Stimulated activated naive CD8-positive, alpha-beta T cell treated with anti-CD3 and anti-CD28 coated beads, Interleukin-15, amount 100 ng/mL, for 72 hours (primary cell): ENCODE data around the gene ZNF324.
"Not testable (repeated sequence)": the region's sequence is repeated elsewhere in the genome, so short reads cannot be mapped to it uniquely, and the experiment has no call there.

ENCODE experiments used
- ATAC-seq: fragments of 150-1000 bp; cut with Tn5 transposase; 2 replicates; pipeline ENCODE4 v1.10.0; 2021; ENCODE audit warnings: mild to moderate bottlenecking, moderate library complexity
- DNase-seq, 2 donors: peaks; one replicate each; pipeline ENCODE4 v3.0.0; 2021 to 2022
- H3K27ac Mint-ChIP-seq, 2 donors: one replicate each; pipeline ENCODE4 v1.8.0; 2022; ENCODE audit warnings: mild to moderate bottlenecking in 2 of 2, mixed read lengths in 2 of 2, moderate library complexity in 2 of 2
- H3K27me3 Mint-ChIP-seq: one replicate; pipeline ENCODE4 v1.8.0; 2022; ENCODE audit warnings: mixed read lengths
- H3K4me1 Mint-ChIP-seq: one replicate; pipeline ENCODE4 v1.8.0; 2022; ENCODE audit warnings: mild to moderate bottlenecking, mixed read lengths
- H3K4me3 Mint-ChIP-seq, 2 donors: one replicate each; pipeline ENCODE4 v1.8.0; 2022; ENCODE audit warnings: mild to moderate bottlenecking in 2 of 2, mixed read lengths in 2 of 2, moderate library complexity in 1 of 2
- H3K9me3 Mint-ChIP-seq, 2 donors: one replicate each; pipeline ENCODE4 v1.8.0; 2022; ENCODE audit warnings: mixed read lengths in 2 of 2

Gene ZNF324

DNA sequence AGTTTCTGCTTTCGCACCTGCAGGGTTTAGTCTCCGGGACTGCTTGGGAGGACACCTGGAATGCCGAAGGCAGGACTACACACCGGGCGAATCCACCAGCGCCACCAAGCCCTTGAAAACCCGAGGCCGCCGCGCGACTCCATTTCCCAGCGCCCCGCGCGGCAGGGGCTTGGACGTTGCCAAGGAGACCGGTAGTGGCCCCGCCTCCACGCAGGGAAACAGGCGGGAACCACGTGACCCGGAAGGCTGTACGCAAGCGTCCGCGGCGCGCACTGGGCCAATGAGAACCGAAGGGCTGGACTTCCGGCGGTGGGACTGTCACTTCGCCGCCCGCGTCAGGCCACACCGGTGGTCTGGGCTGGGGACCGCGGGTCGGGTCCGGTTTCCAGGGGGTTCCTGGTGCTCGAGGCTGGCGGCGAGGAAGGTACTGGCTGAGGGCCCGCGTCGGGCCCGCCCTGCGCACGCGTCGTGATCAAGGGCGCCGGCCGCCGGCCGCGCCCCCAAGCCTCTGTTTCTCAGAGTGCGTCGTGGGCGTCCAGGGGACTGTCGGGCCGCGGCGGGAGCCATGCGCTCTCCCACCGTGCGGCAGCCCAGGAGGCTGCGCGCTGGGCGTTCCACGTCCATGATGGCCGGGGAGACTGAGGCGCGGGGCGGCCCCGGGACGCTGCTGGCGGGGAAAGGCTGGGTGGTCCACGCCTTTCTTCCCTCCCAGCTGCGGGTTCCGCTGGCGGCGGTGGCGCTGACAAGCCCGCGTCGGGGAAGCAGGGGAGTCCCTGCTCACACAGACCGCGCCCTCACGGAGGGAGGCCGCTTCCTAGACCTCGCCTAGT, at the start of gene ZNF324:
Gene ZNF324, plus strand, starts transcription at position 321 of the 830 bp plus-strand sequence. CDS start 2,106 bp downstream, outside the sequence.
- no peaks in the 10 kb centered on the region for H3K9me3 Mint-ChIP-seq
- ATAC-seq = peak; percentile 98

DNA sequence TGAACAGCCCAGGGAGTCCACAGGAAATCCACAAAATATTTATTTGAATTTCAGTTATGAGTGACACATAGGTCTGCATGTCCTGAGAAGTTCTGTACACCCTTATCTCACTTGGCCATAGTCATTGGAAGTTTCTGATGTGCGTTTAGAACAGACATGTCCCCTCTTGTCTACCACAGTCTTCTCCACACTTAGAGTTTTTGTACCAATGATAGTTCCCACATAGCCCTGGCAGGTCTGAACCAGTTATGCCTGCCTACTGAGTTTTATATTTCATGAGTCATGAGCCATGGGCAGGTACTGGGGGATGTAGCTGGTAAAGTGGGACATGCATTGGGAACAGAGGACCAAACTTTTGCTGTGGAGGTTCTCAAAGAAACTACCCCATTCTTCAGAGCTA, 38.3 kb upstream of the ZNF324 start:
- H3K9me3 Mint-ChIP-seq = peaks cover 21 to 55% of the 10 kb centered on the region in 2 donors
- no peak for DNase-seq
- no peaks in the 10 kb centered on the region for H3K4me1 Mint-ChIP-seq
- H3K4me3 Mint-ChIP-seq = no peak overlapping the region
- no peak for ATAC-seq
- no peak overlapping the region for H3K27ac Mint-ChIP-seq
- no peaks in the 10 kb centered on the region for H3K27me3 Mint-ChIP-seq

More for the DNA sequence above, at the start of gene ZNF324:
- Mint-ChIP-seq H3K4me3 (peak within 1 kb of the TSS; percentile 82 to 97), H3K27me3 (no peaks in the 10 kb centered on the region), H3K4me1 (peaks cover 26% of the 10 kb centered on the region), H3K27ac (peak within 1 kb of the TSS; percentile 86 to 94)
- DNase-seq = peak; percentile 93 to 97

DNA sequence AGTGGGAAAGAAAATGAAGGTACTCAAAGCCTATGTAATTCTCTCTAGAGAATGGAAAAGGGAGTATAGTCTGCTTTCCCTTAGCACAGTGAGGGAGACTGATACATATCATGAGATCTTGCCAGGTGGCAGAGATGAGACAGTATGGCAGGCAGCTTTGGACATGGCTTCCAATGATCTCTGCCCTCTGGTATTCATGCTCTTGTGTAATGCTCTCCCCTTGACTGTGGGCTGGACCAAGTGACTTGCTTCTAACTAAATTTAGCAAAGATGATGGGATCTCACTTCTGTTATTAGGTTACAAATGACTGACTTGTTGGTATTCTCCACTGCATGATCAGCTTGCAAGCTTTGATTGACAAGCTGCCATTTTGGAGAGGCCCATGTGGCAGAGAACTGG, 37.1 kb upstream of the ZNF324 start:
- Mint-ChIP-seq H3K9me3 (peaks cover 21 to 56% of the 10 kb centered on the region in 2 donors), H3K27me3 (no peaks in the 10 kb centered on the region), H3K27ac (no peak overlapping the region), H3K4me3 (no peak overlapping the region), H3K4me1 (no peaks in the 10 kb centered on the region)
- ATAC-seq (no peak), DNase-seq (no peak)

DNA sequence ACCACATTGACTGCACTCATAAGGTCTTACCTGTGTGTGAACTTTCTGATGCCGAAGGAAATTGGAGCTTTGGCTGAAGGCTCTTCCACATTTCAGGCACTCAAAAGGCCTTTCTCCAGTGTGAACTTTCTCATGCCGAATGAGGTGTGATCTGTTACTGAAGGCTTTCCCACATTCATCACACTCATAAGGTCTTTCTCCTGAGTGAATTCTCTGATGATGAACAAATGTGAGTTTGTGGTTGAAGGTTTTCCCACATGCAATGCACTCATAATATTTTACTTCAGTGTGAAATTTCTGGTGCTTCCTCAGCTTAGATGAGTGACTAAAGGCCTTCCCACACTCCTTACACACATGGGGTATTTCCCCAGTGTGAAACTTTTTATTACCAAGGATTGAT, 32.7 kb upstream of the ZNF324 start:
- Mint-ChIP-seq H3K4me1 (peaks cover 14% of the 10 kb centered on the region), H3K27ac (peak overlapping the region in 1 of 2 donors; percentile 40), H3K4me3 (no peak overlapping the region), H3K27me3 (no peaks in the 10 kb centered on the region), H3K9me3 (peaks cover 42 to 72% of the 10 kb centered on the region in 2 donors)
- DNase-seq (no peak), ATAC-seq (no peak)

DNA sequence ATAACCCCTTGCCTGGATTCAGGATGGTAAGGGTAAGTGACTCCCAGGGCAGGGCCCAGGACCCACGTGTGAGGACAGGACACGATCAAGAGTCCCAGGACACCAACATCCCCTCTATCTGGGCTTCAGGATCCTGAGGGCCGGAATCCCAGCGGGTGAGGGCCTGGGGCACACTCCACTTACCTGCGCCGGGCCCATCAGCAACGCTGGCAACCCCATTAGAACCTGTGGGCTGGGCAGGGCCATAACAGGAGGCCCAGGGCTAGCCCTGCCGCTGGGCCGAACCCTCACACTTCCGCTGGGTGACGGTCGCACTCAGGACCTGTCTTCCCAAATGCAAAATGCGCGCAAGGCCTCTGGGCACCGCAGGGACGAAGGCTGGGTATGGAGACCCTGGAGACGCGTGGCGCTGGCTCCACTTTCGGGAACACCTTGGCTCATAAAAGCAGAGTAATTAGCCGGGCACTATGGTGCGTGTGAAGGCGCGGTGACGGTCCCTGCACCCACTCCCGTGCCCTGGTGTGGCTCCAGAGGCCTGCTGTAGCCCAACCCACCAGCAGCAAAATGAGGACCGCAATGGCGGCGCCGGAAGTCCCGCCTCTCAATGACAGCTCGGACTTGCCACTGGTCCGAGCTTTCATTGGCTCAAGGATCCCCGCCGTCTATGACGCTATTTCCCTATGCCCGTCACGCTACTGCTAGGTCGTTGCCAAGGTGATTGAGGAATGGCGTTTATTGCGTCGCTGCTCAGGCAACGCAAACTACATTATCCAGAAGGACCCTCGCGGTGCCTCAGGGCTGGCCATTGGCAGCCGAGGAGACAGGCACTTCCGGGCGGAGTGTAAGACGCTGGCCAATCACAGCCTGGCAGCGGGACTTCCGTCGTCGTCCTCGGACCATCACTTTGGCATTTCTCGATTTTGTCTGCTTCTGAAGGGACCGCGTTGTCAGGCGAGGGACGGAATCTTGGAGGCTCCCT, 27.0 kb upstream of the ZNF324 start, which contains the start of gene ZNF132:
Gene ZNF132, minus strand, starts transcription at position 578 of the 979 bp plus-strand sequence. Its CDS starts 332 bp downstream, at position 246.
- peaks cover 39 to 79% of the 10 kb centered on the region in 2 donors for H3K9me3 Mint-ChIP-seq
- ATAC-seq = peak; percentile 99
- H3K4me3 Mint-ChIP-seq = peak within 1 kb of the TSS; percentile 99
- peaks cover 36% of the 10 kb centered on the region for H3K4me1 Mint-ChIP-seq
- H3K27me3 Mint-ChIP-seq = no peaks in the 10 kb centered on the region
- peak; percentile 91 to 97 for DNase-seq
- H3K27ac Mint-ChIP-seq = peak within 1 kb of the TSS; percentile 97 to 98

DNA sequence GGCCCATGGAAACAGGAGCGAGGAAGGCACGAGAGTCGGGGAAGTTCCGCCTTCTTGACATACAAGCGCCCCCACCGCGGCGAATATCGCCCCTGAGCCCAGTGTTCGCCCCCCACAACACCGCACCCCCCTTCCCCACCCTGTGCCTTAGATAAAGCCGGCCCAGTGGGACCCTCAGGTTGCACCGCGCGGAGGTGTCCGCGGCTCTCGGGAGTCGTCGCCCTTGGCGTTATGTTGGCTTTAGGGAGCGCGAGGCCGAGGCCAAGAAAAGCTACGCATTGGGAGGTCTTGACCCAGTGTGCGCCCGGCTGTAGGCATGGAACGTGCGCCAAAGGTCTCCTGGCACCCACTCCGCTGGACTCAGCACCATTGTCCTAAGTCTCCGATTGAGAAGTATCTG, 26.3 kb upstream of the ZNF324 start:
- DNase-seq = no peak
- Mint-ChIP-seq H3K4me1 (peaks cover 36% of the 10 kb centered on the region), H3K4me3 (peak overlapping the region; percentile 99), H3K27ac (peak overlapping the region; percentile 97 to 98), H3K9me3 (peaks cover 34 to 72% of the 10 kb centered on the region in 2 donors), H3K27me3 (no peaks in the 10 kb centered on the region)
- ATAC-seq = no peak

DNA sequence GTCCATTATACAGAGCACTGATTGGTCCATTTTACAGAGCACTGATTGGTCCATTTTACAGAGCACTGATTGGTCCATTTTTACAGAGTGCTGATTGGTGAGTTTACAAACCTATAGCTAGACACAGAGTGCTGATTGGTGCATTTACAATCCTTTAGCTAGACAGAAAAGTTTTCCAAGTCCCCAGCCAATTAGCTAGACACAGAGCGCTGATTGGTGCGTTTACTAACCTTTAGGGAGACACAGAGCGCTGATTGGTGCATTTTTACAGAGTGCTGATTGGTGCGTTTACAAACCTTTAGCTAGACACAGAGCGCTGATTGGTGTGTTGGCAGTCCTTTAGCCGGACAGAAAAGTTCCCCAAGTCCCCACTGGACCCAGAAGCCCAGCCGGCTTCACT, 23.9 kb upstream of the ZNF324 start:
- not testable (repeated sequence) for H3K4me3 Mint-ChIP-seq, H3K27ac Mint-ChIP-seq, DNase-seq, ATAC-seq
- Mint-ChIP-seq H3K27me3 (peaks cover 18% of the 10 kb centered on the region), H3K4me1 (peaks cover 32% of the 10 kb centered on the region), H3K9me3 (peaks cover 25 to 62% of the 10 kb centered on the region in 2 donors)

DNA sequence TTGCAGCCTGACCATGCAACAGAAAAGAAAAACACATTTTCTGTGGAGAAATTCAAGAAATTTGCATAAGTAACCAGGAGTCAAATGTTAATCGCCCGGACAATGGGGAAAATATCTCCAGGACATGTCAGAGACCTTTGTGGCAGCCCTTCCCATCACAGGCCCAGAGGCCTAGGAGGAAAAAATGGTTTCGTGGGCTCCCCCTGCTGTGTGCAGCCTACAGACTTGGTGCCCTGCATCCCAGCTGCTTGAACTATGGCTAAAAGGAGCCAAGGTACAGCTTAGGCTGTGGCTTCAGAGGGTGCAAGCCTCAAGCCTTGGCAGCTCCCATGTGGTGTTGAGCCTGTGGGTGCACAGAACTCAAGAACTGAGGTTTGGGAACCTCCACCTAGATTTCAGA, 18.0 kb upstream of the ZNF324 start:
- not testable (repeated sequence) for H3K27ac Mint-ChIP-seq, ATAC-seq, DNase-seq, H3K4me3 Mint-ChIP-seq
- peaks cover 34% of the 10 kb centered on the region for H3K27me3 Mint-ChIP-seq
- H3K4me1 Mint-ChIP-seq = peaks cover 32% of the 10 kb centered on the region
- H3K9me3 Mint-ChIP-seq = peaks cover 24 to 33% of the 10 kb centered on the region in 2 donors

DNA sequence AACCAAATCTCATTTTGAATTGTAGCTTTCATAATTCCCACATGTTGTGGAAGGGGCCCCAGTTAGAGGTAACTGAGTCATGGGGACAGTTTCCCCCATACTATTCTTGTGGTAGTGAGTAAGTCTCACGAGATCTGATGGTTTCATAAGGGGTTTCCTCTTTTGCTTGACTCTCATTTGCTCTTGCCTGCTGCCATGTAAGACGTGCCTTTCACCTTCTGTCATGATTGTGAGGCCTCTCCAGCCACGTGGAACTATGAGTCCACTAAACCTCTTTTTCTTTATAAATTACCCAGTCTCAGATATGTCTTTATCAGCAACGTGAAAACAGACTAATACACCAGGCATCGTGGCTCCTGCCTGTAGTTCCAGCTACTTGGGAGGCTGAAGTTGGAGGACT, 16.9 kb upstream of the ZNF324 start:
- not testable (repeated sequence) for ATAC-seq, DNase-seq, H3K27ac Mint-ChIP-seq
- Mint-ChIP-seq H3K4me3 (peak overlapping the region in 1 of 2 donors; percentile 95), H3K4me1 (peaks cover 37% of the 10 kb centered on the region), H3K9me3 (peaks cover 24 to 27% of the 10 kb centered on the region in 2 donors), H3K27me3 (peaks cover 34% of the 10 kb centered on the region)

DNA sequence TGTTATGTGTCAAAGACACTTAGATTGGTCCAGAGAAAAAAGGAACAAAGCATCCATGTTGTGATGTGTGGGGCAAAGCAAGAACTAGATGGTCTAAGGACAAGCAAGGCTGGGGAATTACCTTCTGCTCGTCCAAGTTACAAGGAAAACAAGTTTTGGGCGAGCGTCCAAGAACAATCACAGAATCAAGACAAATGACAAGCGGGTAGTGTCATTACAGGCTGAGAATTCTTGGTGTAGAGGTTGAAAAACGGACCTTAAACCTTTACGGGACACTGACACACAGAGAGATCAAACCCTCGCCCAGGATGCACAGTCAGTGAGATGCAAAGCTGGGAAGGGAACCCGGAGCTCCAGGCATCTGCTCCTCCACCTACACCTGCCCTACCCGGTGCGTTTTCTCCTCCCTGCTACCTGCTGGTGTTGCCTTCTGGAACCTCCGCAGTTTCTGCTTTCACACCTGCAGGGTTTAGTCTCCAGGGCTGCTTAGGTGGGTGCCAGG, 16.0 kb upstream of the ZNF324 start:
- peak; percentile 26 for ATAC-seq
- DNase-seq = no peak
- Mint-ChIP-seq H3K27ac (no peak overlapping the region), H3K4me3 (peak overlapping the region; percentile 95 to 96), H3K4me1 (peaks cover 37% of the 10 kb centered on the region), H3K27me3 (peaks cover 34% of the 10 kb centered on the region), H3K9me3 (peaks cover 24 to 27% of the 10 kb centered on the region in 2 donors)

DNA sequence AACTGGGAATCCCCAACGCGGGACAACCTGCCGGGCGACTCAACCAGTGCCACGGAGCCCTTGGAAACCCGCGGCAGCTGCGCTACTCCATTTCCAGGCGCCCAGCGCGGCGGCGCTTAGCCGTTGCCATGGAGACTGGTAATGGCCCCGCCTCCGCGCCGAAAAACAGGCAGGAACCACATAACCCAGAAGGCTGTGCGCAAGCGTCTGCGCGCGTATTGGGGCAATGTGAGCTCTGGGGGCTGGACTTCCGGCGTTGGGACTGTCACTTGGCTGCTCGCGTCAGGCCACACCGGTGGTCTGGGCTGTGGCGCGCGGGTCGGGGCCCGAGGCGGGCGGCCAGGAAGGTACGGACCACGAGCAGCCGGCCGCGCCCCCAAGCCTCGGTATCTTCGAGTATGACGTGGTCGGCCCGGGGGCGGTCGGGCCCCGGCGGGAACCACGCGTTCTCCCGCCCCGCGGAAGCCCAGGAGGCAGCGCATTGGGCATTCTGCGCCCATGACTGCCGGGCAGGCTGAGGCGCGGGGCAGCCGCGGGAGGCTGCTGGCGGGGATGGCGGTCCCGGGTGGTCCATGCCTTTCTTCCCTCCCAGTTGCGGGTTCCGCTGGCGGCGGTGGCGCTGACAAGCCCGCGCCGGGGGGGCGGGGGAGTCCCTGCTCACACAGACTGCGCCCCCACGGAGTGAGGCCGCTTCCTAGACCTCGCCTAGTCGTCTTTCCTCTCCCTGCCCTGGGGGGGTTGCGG, 15.3 kb upstream of the ZNF324 start, which contains the start of gene ZNF324B:
Gene ZNF324B, plus strand, starts transcription at position 265 of the 744 bp plus-strand sequence. CDS start 2,080 bp downstream, outside the sequence.
- Mint-ChIP-seq H3K9me3 (peaks cover 24 to 26% of the 10 kb centered on the region in 2 donors), H3K4me1 (peaks cover 37% of the 10 kb centered on the region), H3K27ac (peak within 1 kb of the TSS in 1 of 2 donors; percentile 77), H3K27me3 (peaks cover 28% of the 10 kb centered on the region), H3K4me3 (peak within 1 kb of the TSS; percentile 95 to 96)
- peak; percentile 98 for ATAC-seq
- peak; percentile 91 to 96 for DNase-seq

DNA sequence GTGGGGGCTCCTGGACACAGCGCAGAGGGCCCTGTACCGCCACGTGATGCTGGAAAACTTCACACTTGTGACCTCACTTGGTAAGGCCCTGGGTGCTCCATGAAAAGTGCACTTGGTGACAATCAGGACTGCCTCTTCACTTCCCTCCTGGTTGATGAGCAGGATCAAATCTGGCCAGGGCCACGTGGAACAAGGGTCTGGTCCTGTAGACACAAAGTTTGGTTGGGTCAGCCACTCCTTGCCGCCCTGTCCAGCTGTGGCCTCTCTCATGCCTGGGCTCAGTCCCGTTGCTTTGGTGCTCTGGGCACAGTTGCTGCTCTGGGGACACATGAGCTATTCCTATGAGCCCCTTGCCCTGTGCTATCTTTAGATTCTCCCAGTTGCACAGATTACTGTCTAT, 13.1 kb upstream of the ZNF324 start:
- ATAC-seq = no peak
- H3K9me3 Mint-ChIP-seq = peaks cover 10 to 16% of the 10 kb centered on the region in 2 donors
- H3K4me3 Mint-ChIP-seq = no peak overlapping the region

DNA sequence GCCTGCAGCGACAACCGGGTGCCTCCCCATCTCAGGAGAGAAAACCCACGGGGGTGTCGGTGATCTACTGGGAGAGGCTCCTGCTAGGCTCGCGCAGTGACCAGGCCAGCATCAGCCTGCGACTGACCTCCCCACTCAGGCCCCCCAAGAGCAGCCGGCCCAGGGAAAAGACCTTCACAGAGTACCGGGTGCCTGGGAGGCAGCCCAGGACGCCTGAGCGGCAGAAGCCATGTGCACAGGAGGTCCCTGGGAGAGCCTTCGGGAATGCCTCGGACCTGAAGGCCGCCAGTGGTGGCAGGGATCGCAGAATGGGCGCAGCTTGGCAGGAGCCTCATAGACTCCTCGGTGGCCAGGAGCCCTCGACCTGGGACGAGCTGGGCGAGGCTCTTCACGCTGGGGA, 11.6 kb upstream of the ZNF324 start:
- peaks cover 11% of the 10 kb centered on the region for H3K27me3 Mint-ChIP-seq
- DNase-seq (no peak), ATAC-seq (no peak)
- no peak overlapping the region for H3K27ac Mint-ChIP-seq
- peaks cover 3 to 4% of the 10 kb centered on the region in 2 donors for H3K9me3 Mint-ChIP-seq
- H3K4me3 Mint-ChIP-seq = no peak overlapping the region
- peaks cover 37% of the 10 kb centered on the region for H3K4me1 Mint-ChIP-seq

More for the DNA sequence above, 13.1 kb upstream of the ZNF324 start:
- Mint-ChIP-seq H3K27ac (no peak overlapping the region), H3K4me1 (peaks cover 37% of the 10 kb centered on the region), H3K27me3 (peaks cover 11% of the 10 kb centered on the region)
- DNase-seq = no peak

DNA sequence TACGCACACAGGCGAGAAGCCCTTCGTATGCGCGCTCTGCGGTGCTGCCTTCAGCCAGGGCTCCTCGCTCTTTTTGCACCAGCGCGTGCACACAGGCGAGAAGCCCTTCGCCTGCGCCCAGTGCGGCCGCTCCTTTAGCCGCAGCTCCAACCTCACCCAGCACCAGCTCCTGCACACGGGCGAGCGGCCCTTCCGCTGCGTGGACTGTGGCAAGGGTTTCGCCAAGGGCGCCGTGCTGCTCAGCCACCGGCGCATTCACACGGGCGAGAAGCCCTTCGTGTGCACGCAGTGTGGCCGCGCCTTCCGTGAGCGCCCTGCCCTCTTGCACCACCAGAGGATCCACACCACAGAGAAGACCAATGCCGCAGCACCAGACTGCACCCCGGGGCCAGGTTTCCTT, 10.8 kb upstream of the ZNF324 start:
- DNase-seq (no peak), ATAC-seq (no peak)
- Mint-ChIP-seq H3K27ac (no peak overlapping the region), H3K9me3 (no peaks in the 10 kb centered on the region), H3K4me3 (no peak overlapping the region), H3K27me3 (peaks cover 3% of the 10 kb centered on the region), H3K4me1 (peaks cover 30% of the 10 kb centered on the region)
